Karpas-422 (cell line): ENCODE results near the gene GLB1L. TPM values are rescaled to one million over a fixed set of nuclear protein-coding genes. Genes with fewer than 3 reads are reported as not detected.

Experiments used
- DNase-seq: peaks from one replicate; pipeline ENCODE4 v3.0.0-alpha.2; 2015
- H2AFZ ChIP-seq: fragments of 200-600 bp; sonication (generic); 2 replicates; pipeline ENCODE4 v1.6.1; 2014; ENCODE audit warnings: antibody characterized with exemption, low read length, mixed read lengths
- H3K27ac ChIP-seq: fragments of 200-600 bp; sonication (generic); 2 replicates; pipeline ENCODE4 v1.5.1; 2014; ENCODE audit warnings: mild to moderate bottlenecking, low read length, moderate library complexity
- H3K27me3 ChIP-seq: fragments of 200-600 bp; sonication (generic); 2 replicates; pipeline ENCODE4 v1.6.1; 2014; ENCODE audit warnings: low read length, mixed read lengths
- H3K36me3 ChIP-seq: fragments of 200-600 bp; sonication (generic); 2 replicates; pipeline ENCODE4 v1.6.1; 2014; ENCODE audit warnings: low read length, mixed read lengths; ENCODE audit not compliant: insufficient read depth
- H3K4me1 ChIP-seq: fragments of 200-600 bp; sonication (generic); 2 replicates; pipeline ENCODE4 v1.6.1; 2014; ENCODE audit warnings: mild to moderate bottlenecking, low read length, mixed read lengths
- H3K4me2 ChIP-seq: fragments of 200-600 bp; sonication (generic); 2 replicates; pipeline ENCODE4 v1.6.1; 2014; ENCODE audit warnings: low read length, low read depth, mild to moderate bottlenecking; ENCODE audit not compliant: poor library complexity, severe bottlenecking
- H3K4me3 ChIP-seq: fragments of 200-600 bp; sonication (generic); 2 replicates; pipeline ENCODE4 v1.5.1; 2014; ENCODE audit warnings: mild to moderate bottlenecking, antibody characterized with exemption, low read length, mixed read lengths
- H3K79me2 ChIP-seq: fragments of 200-600 bp; sonication (generic); 2 replicates; pipeline ENCODE4 v1.6.1; 2014; ENCODE audit warnings: mild to moderate bottlenecking, low read length, mixed read lengths
- H3K9ac ChIP-seq: fragments of 200-600 bp; sonication (generic); 2 replicates; pipeline ENCODE4 v1.6.0; 2014; ENCODE audit warnings: low read length
- H3K9me2 ChIP-seq: fragments of 200-600 bp; sonication (generic), shearing (Covaris generic); replicated peaks from 2 replicates; pipeline ENCODE4 v1.6.0; 2014; ENCODE audit warnings: mild to moderate bottlenecking, low read length, moderate library complexity; ENCODE audit not compliant: insufficient read depth
- H3K9me3 ChIP-seq: fragments of 300-700, 200-600 bp; sonication (generic); 2 replicates; pipeline ENCODE4 v1.6.1; 2014; ENCODE audit warnings: low read length, mixed read lengths
- H4K20me1 ChIP-seq: fragments of 200-600 bp; sonication (generic); 2 replicates; pipeline ENCODE4 v1.6.1; 2014; ENCODE audit warnings: mild to moderate bottlenecking, antibody characterized with exemption, low read length, low read depth; ENCODE audit not compliant: insufficient read depth
- total RNA-seq: library from RNA; depleted of rRNA; stranded (reverse); fragments of >200 nt; shearing (Covaris generic); gene quantifications from 2 replicates; pipeline ENCODE4 v1.2.3, GENCODE V29; 2014; ENCODE audit warnings: low replicate concordance

Gene GLB1L
- total RNA-seq, 1 experiment from 2014 or later = 4.3 TPM

- peak within 1 kb of the TSS; percentile 88 for H3K4me2 ChIP-seq
- H3K4me3 ChIP-seq = peak within 1 kb of the TSS; percentile 92
- H3K9me2 ChIP-seq = no peaks in the 10 kb centered on the region
- peak; percentile 94 for DNase-seq
- no peaks in the 10 kb centered on the region for H3K9me3 ChIP-seq
- H3K27ac ChIP-seq = peak within 1 kb of the TSS; percentile 71
- peak within 1 kb of the TSS; percentile 83 for H3K9ac ChIP-seq
- H3K79me2 ChIP-seq = peaks cover 30% of the 10 kb centered on the region
- H3K36me3 ChIP-seq = no peaks in the 10 kb centered on the region; the same call in 1 of the 2 replicates
- H4K20me1 ChIP-seq = peaks cover 23% of the 10 kb centered on the region; the same call in 1 of the 2 replicates
- peaks cover 56% of the 10 kb centered on the region for H3K4me1 ChIP-seq
- peak within 1 kb of the TSS; percentile 47; the same call in 1 of the 2 replicates for H2AFZ ChIP-seq
- H3K27me3 ChIP-seq = no peaks in the 10 kb centered on the region
These were observed 8.7 kb upstream of the GLB1L start, which contains the start of gene TUBA4A for GRCh38 chr2:219253753-219254589. Gene TUBA4A, minus strand, starts transcription at chr2:219253918. Its CDS starts 60 bp downstream, at chr2:219253858.

DNA sequence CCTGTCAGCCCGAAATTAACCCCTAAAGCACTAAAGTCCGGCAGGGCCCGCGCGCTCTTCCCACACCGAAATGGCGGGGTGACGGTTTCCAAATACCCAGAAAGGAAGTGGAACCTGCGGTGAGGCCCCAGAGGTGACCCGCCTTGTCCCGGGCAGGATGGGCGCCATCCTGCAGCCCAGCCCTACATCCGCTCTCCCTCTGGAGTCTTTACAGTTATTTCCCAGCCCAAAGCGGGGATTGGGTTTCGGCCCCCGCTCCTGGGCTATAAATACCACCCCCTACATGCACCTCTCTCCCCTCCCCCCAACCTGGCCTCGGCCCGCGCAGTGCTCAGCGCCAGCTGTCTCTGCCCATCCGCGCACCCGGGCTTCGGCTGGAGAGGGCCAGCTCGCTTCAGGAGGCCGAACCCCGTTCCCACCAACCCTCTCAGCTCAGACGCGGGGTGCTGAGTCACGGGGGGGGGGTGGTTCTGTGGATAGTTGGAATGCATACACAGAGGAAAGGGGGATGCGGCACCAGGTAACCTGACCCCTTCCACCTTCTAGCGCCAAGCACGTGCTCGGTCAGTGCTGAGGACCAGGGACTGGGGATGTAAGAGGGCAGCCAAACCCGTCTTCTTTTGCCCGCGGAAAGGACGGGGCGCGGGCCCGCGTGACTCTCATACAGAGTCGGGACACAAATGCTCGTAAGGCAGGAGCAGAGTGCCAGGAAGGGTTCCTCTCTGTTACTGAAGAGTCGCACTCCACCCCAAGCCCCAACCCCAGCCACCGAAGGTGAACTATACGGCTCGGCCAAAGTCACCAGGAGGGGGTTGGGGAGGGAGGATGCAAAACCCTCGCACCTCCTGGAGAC, 7.9 kb upstream of the GLB1L start, which contains the start of gene TUBA4B:
TUBA4B (plus strand) TSS at position 344 of the 853 bp plus-strand sequence; CDS start at position 509, 165 bp downstream.
- H3K9me3 ChIP-seq = no peaks in the 10 kb centered on the region
- peaks cover 23% of the 10 kb centered on the region; the same call in 1 of the 2 replicates for H4K20me1 ChIP-seq
- DNase-seq = peak; percentile 83
- peak within 1 kb of the TSS; percentile 92 for H3K4me3 ChIP-seq
- H2AFZ ChIP-seq = peak within 1 kb of the TSS; percentile 47; the same call in 1 of the 2 replicates
- H3K27me3 ChIP-seq = no peaks in the 10 kb centered on the region
- H3K9me2 ChIP-seq = no peaks in the 10 kb centered on the region
- H3K4me1 ChIP-seq = peaks cover 59% of the 10 kb centered on the region
- peak within 1 kb of the TSS; percentile 88 for H3K4me2 ChIP-seq
- peak within 1 kb of the TSS; percentile 83 for H3K9ac ChIP-seq
- H3K79me2 ChIP-seq = peaks cover 30% of the 10 kb centered on the region
- H3K27ac ChIP-seq = peak within 1 kb of the TSS; percentile 71
- no peaks in the 10 kb centered on the region; the same call in 1 of the 2 replicates for H3K36me3 ChIP-seq

GRCh38 chr2:219252570-219252899, 7.3 kb upstream of the GLB1L start:
- no peaks in the 10 kb centered on the region for H3K9me2 ChIP-seq
- H3K79me2 ChIP-seq = peaks cover 30% of the 10 kb centered on the region
- peak overlapping the region; percentile 92 for H3K4me3 ChIP-seq
- H3K36me3 ChIP-seq = no peaks in the 10 kb centered on the region; the same call in 1 of the 2 replicates
- peaks cover 61% of the 10 kb centered on the region for H3K4me1 ChIP-seq
- H3K9ac ChIP-seq = peak overlapping the region; percentile 83
- H3K27me3 ChIP-seq = no peaks in the 10 kb centered on the region
- H3K9me3 ChIP-seq = no peaks in the 10 kb centered on the region
- peak overlapping the region; percentile 88 for H3K4me2 ChIP-seq
- H4K20me1 ChIP-seq = peaks cover 23% of the 10 kb centered on the region; the same call in 1 of the 2 replicates
- H3K27ac ChIP-seq = peak overlapping the region; percentile 71
- DNase-seq = no peak
- H2AFZ ChIP-seq = peak overlapping the region; percentile 47; the same call in 1 of the 2 replicates

- Histone ChIP-seq H3K4me1 (peaks cover 65% of the 10 kb centered on the region), H4K20me1 (peaks cover 23% of the 10 kb centered on the region; the same call in 1 of the 2 replicates), H3K27me3 (no peaks in the 10 kb centered on the region), H3K9ac (peak overlapping the region; percentile 83), H2AFZ (no peak overlapping the region), H3K79me2 (peaks cover 30% of the 10 kb centered on the region), H3K36me3 (no peaks in the 10 kb centered on the region; the same call in 1 of the 2 replicates), H3K9me3 (no peaks in the 10 kb centered on the region), H3K4me3 (peak overlapping the region; percentile 92), H3K4me2 (peak overlapping the region; percentile 88), H3K27ac (peak overlapping the region; percentile 71), H3K9me2 (no peaks in the 10 kb centered on the region)
- DNase-seq = no peak
These were observed 6.8 kb upstream of the GLB1L start for GRCh38 chr2:219252084-219252483.

DNA sequence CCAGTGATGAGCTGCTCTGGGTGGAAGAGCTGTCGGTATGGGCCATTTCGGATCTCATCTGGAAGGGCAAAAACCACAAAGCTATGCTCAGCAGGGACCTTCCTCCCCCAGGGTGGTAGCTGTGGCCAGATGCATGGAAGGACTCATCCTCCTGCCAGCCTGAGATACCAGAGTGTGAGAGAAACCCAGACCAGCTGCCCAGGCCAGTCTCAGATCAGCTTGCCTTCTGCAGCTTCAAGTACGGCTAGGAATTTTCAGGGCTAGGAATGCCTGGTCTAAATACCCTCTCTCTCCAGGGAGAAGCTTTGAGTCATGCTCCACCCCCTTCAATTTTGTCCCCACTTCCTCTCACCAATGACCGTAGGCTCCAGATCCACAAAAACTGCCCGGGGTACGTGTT, 6.4 kb upstream of the GLB1L start:
- Histone ChIP-seq H3K9me3 (no peaks in the 10 kb centered on the region), H3K4me3 (peak overlapping the region; percentile 92), H3K36me3 (no peaks in the 10 kb centered on the region; the same call in 1 of the 2 replicates), H3K4me2 (peak overlapping the region; percentile 88), H3K27me3 (no peaks in the 10 kb centered on the region), H3K9ac (peak overlapping the region; percentile 83), H3K4me1 (peaks cover 69% of the 10 kb centered on the region), H3K27ac (peak overlapping the region; percentile 71; the same call in 1 of the 2 replicates), H2AFZ (no peak overlapping the region), H3K9me2 (no peaks in the 10 kb centered on the region), H3K79me2 (peaks cover 30% of the 10 kb centered on the region), H4K20me1 (peaks cover 23% of the 10 kb centered on the region; the same call in 1 of the 2 replicates)
- DNase-seq = no peak

DNA sequence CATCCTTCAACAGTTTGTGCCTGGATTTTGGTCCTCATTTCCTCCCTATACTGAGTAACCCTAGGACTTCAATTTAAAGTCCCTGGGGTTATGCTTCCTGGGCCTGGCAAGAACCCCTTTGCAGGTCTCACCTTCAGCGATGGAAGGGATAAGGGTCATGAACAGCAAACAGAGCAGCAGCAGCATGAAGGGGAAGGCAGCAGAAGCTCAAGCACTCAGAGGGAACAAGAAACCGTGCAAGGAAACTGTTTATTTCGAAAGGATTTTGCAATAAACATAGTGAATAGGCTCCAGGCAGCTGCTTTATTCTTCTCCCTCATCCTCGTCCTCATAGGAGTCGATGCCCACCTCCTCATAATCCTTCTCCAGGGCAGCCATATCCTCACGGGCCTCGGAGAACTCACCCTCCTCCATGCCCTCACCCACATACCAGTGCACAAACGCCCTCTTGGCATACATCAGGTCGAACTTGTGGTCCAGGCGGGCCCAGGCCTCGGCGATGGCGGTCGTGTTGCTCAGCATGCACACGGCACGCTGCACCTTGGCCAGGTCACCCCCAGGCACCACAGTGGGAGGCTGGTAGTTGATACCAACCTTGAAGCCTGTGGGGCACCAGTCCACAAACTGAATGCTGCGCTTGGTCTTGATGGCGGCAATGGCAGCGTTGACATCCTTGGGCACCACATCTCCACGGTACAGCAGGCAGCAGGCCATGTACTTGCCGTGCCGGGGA, 5.0 kb upstream of the GLB1L start:
- peaks cover 78% of the 10 kb centered on the region for H3K4me1 ChIP-seq
- H3K9ac ChIP-seq = peak overlapping the region; percentile 54
- peak overlapping the region; percentile 39 for H3K4me2 ChIP-seq
- H3K9me2 ChIP-seq = no peaks in the 10 kb centered on the region
- H3K79me2 ChIP-seq = peaks cover 43% of the 10 kb centered on the region
- H3K4me3 ChIP-seq = no peak overlapping the region; the same call in 1 of the 2 replicates
- no peak for DNase-seq
- no peaks in the 10 kb centered on the region; the same call in 1 of the 2 replicates for H3K36me3 ChIP-seq
- H2AFZ ChIP-seq = no peak overlapping the region
- H3K9me3 ChIP-seq = no peaks in the 10 kb centered on the region
- H3K27me3 ChIP-seq = no peaks in the 10 kb centered on the region
- peaks cover 19% of the 10 kb centered on the region; the same call in 1 of the 2 replicates for H4K20me1 ChIP-seq
- peak overlapping the region; percentile 83 for H3K27ac ChIP-seq

DNA sequence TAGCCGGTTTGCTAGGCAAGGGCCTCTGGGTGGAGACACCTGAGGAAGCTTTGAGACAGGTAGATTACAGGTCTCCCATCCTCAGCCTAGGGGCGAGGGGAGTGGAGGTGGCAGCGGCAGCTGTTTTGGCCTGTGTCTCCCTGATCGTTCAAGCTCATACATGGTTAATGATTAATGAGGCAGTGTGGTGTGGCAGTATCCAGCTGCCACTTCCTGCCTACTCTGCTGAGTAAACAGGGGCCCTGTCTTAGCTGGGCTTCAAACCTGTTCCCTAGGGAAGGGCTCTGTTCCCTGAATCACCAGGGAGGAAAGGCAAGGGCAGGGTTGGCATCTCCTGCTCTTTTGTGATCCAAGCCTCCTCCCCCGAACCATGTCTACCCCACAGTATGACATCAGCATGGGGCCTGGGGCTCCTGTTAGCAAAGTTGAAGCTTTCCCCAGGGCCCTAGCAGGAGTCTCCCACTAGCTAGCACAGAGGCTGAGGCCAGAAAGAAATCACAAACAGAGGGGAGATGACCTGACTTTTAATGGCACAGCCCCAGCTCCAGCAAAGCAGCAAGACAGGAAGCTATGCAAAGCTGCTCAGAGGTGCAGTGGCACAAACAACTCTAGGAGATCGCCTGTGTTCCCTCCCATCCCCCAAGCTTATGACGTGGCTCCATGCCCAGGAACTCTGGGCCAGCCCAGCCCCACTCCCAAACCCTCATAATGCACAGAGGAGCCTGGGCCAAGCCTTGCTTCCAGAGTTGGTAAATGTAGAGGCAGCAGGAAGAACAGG, 4.1 kb upstream of the GLB1L start:
- Histone ChIP-seq H4K20me1 (peaks cover 19% of the 10 kb centered on the region; the same call in 1 of the 2 replicates), H3K36me3 (no peaks in the 10 kb centered on the region; the same call in 1 of the 2 replicates), H2AFZ (no peak overlapping the region), H3K9ac (peak overlapping the region; percentile 54), H3K27ac (peak overlapping the region; percentile 83), H3K9me3 (no peaks in the 10 kb centered on the region), H3K4me2 (peak overlapping the region; percentile 39), H3K27me3 (no peaks in the 10 kb centered on the region), H3K79me2 (peaks cover 43% of the 10 kb centered on the region), H3K4me3 (peak overlapping the region; percentile 16; the same call in 1 of the 2 replicates), H3K9me2 (no peaks in the 10 kb centered on the region), H3K4me1 (peaks cover 75% of the 10 kb centered on the region)
- DNase-seq = peak; percentile 56
